IMR-90 (cell line): ENCODE data around the gene CNTLN. TPM values are rescaled to one million over a fixed set of nuclear protein-coding genes. Genes with fewer than 3 reads are reported as not detected.
A peak's percentile ranks its signal among the peaks of the same experiment; 100 is the strongest.

ENCODE experiments used
- ATAC-seq: fragments of 200-7000 bp; cut with Tn5 transposase; 2 replicates; pipeline ENCODE4 v1.9.1; 2020; ENCODE audit warnings: low read depth, mild to moderate bottlenecking, moderate library complexity
- BruUV-seq: library from RNA; stranded (reverse); fragments of 400-500 nt; replicated peaks from 2 replicates; lab custom pipeline; 2021; lab: Mats Ljungman, UMichigan
- CTCF ChIA-PET: fragments of 300-600 bp; formaldehyde crosslinking; extraction: SDS; loops from one replicate; lab custom pipeline; 2021; ENCODE audit warnings: antibody characterized with exemption; lab: Yijun Ruan, JAX
- POLR2A ChIA-PET: fragments of 300-600 bp; sonication (Branson Sonifier 250); formaldehyde crosslinking; loops from one replicate; lab custom pipeline; 2022; ENCODE audit warnings: antibody characterized with exemption; ENCODE audit not compliant: unreplicated experiment; lab: Charles Lee
- DNase-seq: peaks from one replicate; pipeline ENCODE4 v3.0.0; 2013
- H2AFZ ChIP-seq: replicated peaks from 2 replicates; pipeline ENCODE3; 2013; ENCODE audit warnings: low read length, mild to moderate bottlenecking; ENCODE audit not compliant: poor library complexity
- H2AK5ac ChIP-seq: 2 replicates; pipeline ENCODE4 v1.6.1; 2013; ENCODE audit warnings: low read depth, low read length, inconsistent platforms
- H2AK9ac ChIP-seq: replicated peaks from 2 replicates; pipeline ENCODE3; 2013; ENCODE audit warnings: mild to moderate bottlenecking, low read depth, low read length, moderate library complexity; ENCODE audit not compliant: poor library complexity
- H2BK120ac ChIP-seq: 2 replicates; pipeline ENCODE4 v1.6.1; 2013; ENCODE audit warnings: low read depth, low read length, inconsistent platforms
- H2BK15ac ChIP-seq: 3 replicates; pipeline ENCODE4 v1.6.1; 2013; ENCODE audit warnings: low read depth, low read length, inconsistent platforms
- H2BK20ac ChIP-seq: 2 replicates; pipeline ENCODE4 v1.6.1; 2013; ENCODE audit warnings: low read depth, mild to moderate bottlenecking, inconsistent platforms, low read length, moderate library complexity
- H2BK5ac ChIP-seq: 2 replicates; pipeline ENCODE4 v1.6.1; 2013; ENCODE audit warnings: mild to moderate bottlenecking, low read depth, low read length, inconsistent platforms; ENCODE audit not compliant: poor library complexity, severe bottlenecking
- H3K14ac ChIP-seq: replicated peaks from 2 replicates; pipeline ENCODE4 v1.6.1; 2013; ENCODE audit warnings: low read depth, low read length, inconsistent platforms
- H3K18ac ChIP-seq: 2 replicates; pipeline ENCODE4 v1.6.1; 2013; ENCODE audit warnings: low read depth, low read length, control low read depth
- H3K23ac ChIP-seq: 2 replicates; pipeline ENCODE4 v1.6.1; 2013; ENCODE audit warnings: low read depth, low read length, inconsistent platforms
- H3K27ac ChIP-seq: 2 replicates; pipeline ENCODE4 v1.5.1; 2013; ENCODE audit warnings: mild to moderate bottlenecking, control low read depth, low read length; ENCODE audit not compliant: insufficient read depth
- H3K27me3 ChIP-seq: 2 replicates; pipeline ENCODE4 v1.6.1; 2013; ENCODE audit warnings: low read length; ENCODE audit not compliant: control insufficient read depth, insufficient read depth
- H3K36me3 ChIP-seq: 2 replicates; pipeline ENCODE4 v1.6.1; 2013; ENCODE audit warnings: low read length, mixed read lengths; ENCODE audit not compliant: control insufficient read depth, insufficient read depth
- H3K4ac ChIP-seq: 2 replicates; pipeline ENCODE4 v1.6.1; 2013; ENCODE audit warnings: low read depth, low read length, inconsistent platforms
- H3K4me1 ChIP-seq: 2 replicates; pipeline ENCODE4 v1.6.1; 2013; ENCODE audit warnings: low read length, mixed read lengths; ENCODE audit not compliant: control insufficient read depth, insufficient read depth
- H3K4me2 ChIP-seq: 2 replicates; pipeline ENCODE4 v1.6.1; 2013; ENCODE audit warnings: low read depth, mild to moderate bottlenecking, control low read depth, low read length, moderate library complexity
- H3K4me3 ChIP-seq: 2 replicates; pipeline ENCODE4 v1.5.1; 2013; ENCODE audit warnings: low read depth, mild to moderate bottlenecking, control low read depth, low read length, moderate library complexity; ENCODE audit not compliant: insufficient read depth
- H3K56ac ChIP-seq: 2 replicates; pipeline ENCODE4 v1.6.1; 2013; ENCODE audit warnings: low read length, inconsistent platforms; ENCODE audit not compliant: insufficient read depth; ENCODE audit errors: extremely low read depth
- H3K79me1 ChIP-seq, 2 experiments: 2 replicates each; pipeline ENCODE4 v1.6.1; 2013; ENCODE audit warnings: low read length in 2 of 2, inconsistent platforms in 1 of 2, low read depth in 1 of 2
- H3K9ac ChIP-seq: 2 replicates; pipeline ENCODE4 v1.6.1; 2013; ENCODE audit warnings: low read depth, low read length, control low read depth
- H3K9me1 ChIP-seq: 2 replicates; pipeline ENCODE4 v1.6.1; 2013; ENCODE audit warnings: low read length, inconsistent platforms; ENCODE audit not compliant: insufficient read depth
- H3K9me3 ChIP-seq: 2 replicates; pipeline ENCODE4 v1.6.1; 2013; ENCODE audit warnings: low read length; ENCODE audit not compliant: control insufficient read depth, insufficient read depth
- H4K20me1 ChIP-seq: 2 replicates; pipeline ENCODE4 v1.6.1; 2013; ENCODE audit warnings: low read length, inconsistent platforms; ENCODE audit not compliant: insufficient read depth
- H4K5ac ChIP-seq: 2 replicates; pipeline ENCODE4 v1.6.1; 2013; ENCODE audit warnings: mild to moderate bottlenecking, low read depth, low read length, control low read depth
- H4K8ac ChIP-seq, 2 experiments: 2 replicates each; pipeline ENCODE4 v1.6.1; 2013; ENCODE audit warnings: low read depth in 2 of 2, low read length in 2 of 2, control low read depth in 1 of 2, inconsistent platforms in 1 of 2
- H4K91ac ChIP-seq: 2 replicates; pipeline ENCODE4 v1.6.1; 2013; ENCODE audit warnings: low read depth, low read length, inconsistent platforms; ENCODE audit not compliant: insufficient read depth
- CEBPB ChIP-seq: IDR thresholded peaks from 2 replicates; pipeline ENCODE4 v1.6.1; 2012; ENCODE audit warnings: low read depth, low read length, improper control_type of control experiment
- MXI1 ChIP-seq: IDR thresholded peaks from 2 replicates; pipeline ENCODE4 v1.6.1; 2012; ENCODE audit warnings: low read depth, mild to moderate bottlenecking, low read length, moderate library complexity, borderline replicate concordance
- WGBS, 2 experiments: methylation state at CpG; one replicate each; pipeline versions ENCODE4 v1.1.5 to v1.1.7; 2013; ENCODE audit warnings: missing lambda C conversion rate in 2 of 2; ENCODE audit not compliant: insufficient read length in 1 of 2; ENCODE audit errors: extremely low coverage in 2 of 2; 5-methylcytosine and 5-hydroxymethylcytosine counted together
- dilution Hi-C: fragments of 300-500 bp; cut with HindIII; formaldehyde crosslinking; loops from one replicate; pipeline ENCODE4 v1.14.3; 2018; ENCODE audit warnings: low sequenced_read_pairs; ENCODE audit not compliant: unreplicated experiment
- in situ Hi-C: fragments of 300-500 bp; cut with MboI; formaldehyde crosslinking; loops from 3 replicates; pipeline ENCODE4 v1.14.3; 2019; ENCODE audit warnings: low sequenced_read_pairs, inconsistent platforms, mixed read lengths
- intact Hi-C: fragments of 100-400 bp; cut with micrococcal nuclease; formaldehyde crosslinking; loops from 2 replicates; pipeline ENCODE4 v1.10.0; 2022
- polyA plus RNA-seq, 3 experiments: library from polyadenylated mRNA; depleted of rRNA; stranded (reverse); fragments of >200 nt; gene quantifications; 2 replicates each; pipeline ENCODE4 v1.2.3, GENCODE V29; 2012; ENCODE audit warnings: low replicate concordance in 1 of 3
- total RNA-seq: library from RNA; depleted of rRNA; stranded (reverse); fragments of >200 nt; gene quantifications from 2 replicates; pipeline ENCODE4 v1.2.3, GENCODE V29; 2012

The CNTLN gene
- total and polyA plus RNA-seq, 2 of the 4 experiments (the other 2 are of a cell fraction) = 3.8 to 5.9 TPM

DNA sequence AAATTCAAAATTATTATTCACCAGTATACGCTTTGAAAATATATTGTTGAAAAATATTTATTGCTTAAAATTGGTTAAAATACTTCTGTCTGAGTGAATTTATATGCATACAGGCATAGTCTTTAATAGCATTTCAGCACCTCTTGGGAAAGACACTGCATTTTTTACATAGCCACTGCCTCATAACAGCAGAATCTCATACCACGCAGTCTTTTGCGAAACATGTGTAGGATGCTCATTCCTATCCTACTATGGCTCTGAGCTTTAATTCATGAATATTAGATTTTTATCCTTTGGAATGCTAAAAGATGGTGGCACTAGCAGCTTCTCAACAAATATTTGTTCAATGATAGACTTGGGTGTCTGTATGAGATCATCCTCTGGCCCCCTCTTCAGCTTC, 350.1 kb downstream of the CNTLN start:
- no peak overlapping the region for H3K9ac ChIP-seq
- no peaks in the 10 kb centered on the region for H3K4me1 ChIP-seq
- POLR2A ChIA-PET = no interaction called here
- H3K56ac ChIP-seq = no peak overlapping the region
- DNase-seq (peak; percentile 11), ATAC-seq (peak; percentile 57)
- H4K20me1 ChIP-seq = no peaks in the 10 kb centered on the region
- peaks cover 4% of the 10 kb centered on the region; the same call in 1 of the 2 replicates for H3K9me1 ChIP-seq
- H4K8ac ChIP-seq = no peak overlapping the region
- H2BK15ac ChIP-seq = no peak overlapping the region
- in situ Hi-C loops (no loop called here), dilution Hi-C loops (no loop called here), intact Hi-C loops (no loop called here)
- H2AFZ ChIP-seq = no peak overlapping the region
- H4K91ac ChIP-seq = no peak overlapping the region
- no peak overlapping the region for H2BK5ac ChIP-seq
- H3K9me3 ChIP-seq = no peaks in the 10 kb centered on the region
- no peak overlapping the region for H2BK120ac ChIP-seq
- H3K4me3 ChIP-seq = no peak overlapping the region
- BruUV-seq = no TSS peak
- no peak overlapping the region for H3K23ac ChIP-seq
- TF ChIP-seq CEBPB (peak; percentile 7; the same call in 1 of the 2 replicates), MXI1 (no peak)
- H3K4me2 ChIP-seq = no peak overlapping the region
- no peak overlapping the region for H3K27ac ChIP-seq
- H3K4ac ChIP-seq = no peak overlapping the region
- WGBS, 2 experiments = no CpG with 5 or more reads among the region's 3 CpGs
- H3K18ac ChIP-seq = no peak overlapping the region
- CTCF ChIA-PET = interaction anchor here (0.5 kb wide), 1 partner anchor 450 kb away, joined by 3 read pairs; no protein-coding TSS in a partner anchor
- H3K27me3 ChIP-seq = no peaks in the 10 kb centered on the region
- H2AK5ac ChIP-seq = no peak overlapping the region
- H3K79me1 ChIP-seq = no peaks in the 10 kb centered on the region
- no peaks in the 10 kb centered on the region for H3K36me3 ChIP-seq
- no peak overlapping the region for H3K14ac ChIP-seq
- H2AK9ac ChIP-seq = no peak overlapping the region
- H2BK20ac ChIP-seq = no peak overlapping the region
- no peak overlapping the region for H4K5ac ChIP-seq
